Fibroblast of pulmonary artery (primary cell): ENCODE measurements around the gene FUBP3.

Experiments used
- DNase-seq: peaks from one replicate; pipeline ENCODE4 v3.0.0-alpha.2; 2010; ENCODE audit warnings: low read depth
- H3K4me3 ChIP-seq: replicated peaks from 2 replicates; pipeline ENCODE4 v1.5.1; 2011; ENCODE audit warnings: low read depth, mild to moderate bottlenecking, control low read depth, low read length, moderate library complexity
- TF ChIP-seq, protein P1 (sequence below): IDR thresholded peaks from 2 replicates; pipeline ENCODE4 v1.5.1; 2011; ENCODE audit warnings: mild to moderate bottlenecking, control low read depth, low read length, inconsistent platforms; ENCODE audit errors: missing control alignments

The FUBP3 gene

DNA sequence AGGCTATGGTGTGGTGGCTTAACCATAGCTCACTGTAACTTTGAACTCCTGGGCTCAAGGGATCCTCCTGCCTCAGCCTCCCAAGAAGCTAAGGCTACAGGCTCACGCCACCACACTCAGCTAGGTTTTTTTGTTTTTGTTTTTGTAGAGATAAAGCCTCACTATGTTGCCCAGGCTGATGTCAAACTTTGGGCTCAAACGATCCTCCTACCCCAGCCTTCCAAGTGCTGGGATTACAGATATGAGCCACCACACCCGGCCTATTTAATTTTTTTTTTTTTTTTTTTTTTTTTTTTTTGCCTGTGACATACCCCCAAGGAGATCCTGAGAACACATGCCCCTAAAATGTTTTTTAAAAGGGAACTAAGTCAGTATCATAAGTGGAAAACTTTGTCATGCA lies 10.4 kb downstream of the FUBP3 start:
- TF ChIP-seq, protein P1, sequence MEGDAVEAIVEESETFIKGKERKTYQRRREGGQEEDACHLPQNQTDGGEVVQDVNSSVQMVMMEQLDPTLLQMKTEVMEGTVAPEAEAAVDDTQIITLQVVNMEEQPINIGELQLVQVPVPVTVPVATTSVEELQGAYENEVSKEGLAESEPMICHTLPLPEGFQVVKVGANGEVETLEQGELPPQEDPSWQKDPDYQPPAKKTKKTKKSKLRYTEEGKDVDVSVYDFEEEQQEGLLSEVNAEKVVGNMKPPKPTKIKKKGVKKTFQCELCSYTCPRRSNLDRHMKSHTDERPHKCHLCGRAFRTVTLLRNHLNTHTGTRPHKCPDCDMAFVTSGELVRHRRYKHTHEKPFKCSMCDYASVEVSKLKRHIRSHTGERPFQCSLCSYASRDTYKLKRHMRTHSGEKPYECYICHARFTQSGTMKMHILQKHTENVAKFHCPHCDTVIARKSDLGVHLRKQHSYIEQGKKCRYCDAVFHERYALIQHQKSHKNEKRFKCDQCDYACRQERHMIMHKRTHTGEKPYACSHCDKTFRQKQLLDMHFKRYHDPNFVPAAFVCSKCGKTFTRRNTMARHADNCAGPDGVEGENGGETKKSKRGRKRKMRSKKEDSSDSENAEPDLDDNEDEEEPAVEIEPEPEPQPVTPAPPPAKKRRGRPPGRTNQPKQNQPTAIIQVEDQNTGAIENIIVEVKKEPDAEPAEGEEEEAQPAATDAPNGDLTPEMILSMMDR, result no peak
- no peak for DNase-seq
- no peak overlapping the region for H3K4me3 ChIP-seq

DNA sequence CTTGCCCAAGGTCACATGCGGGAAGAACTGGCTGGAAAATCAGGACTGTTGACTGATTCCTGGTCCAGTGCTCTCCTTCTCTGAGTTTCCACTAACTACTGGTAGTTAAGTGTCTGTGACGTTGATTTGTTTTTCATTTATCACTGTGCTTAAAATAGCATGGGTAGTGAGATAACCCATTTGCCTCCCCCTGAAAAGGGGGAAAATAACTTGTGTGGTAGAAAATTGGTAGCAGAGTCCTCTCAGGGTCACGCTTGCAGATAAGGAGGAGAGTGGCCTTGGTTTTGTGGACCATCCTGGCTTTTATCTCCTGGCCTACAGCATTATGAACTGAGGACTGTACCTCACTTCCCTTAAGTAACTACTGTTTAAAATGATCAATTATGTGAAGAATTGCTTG lies 10.9 kb downstream of the FUBP3 start:
- H3K4me3 ChIP-seq, result no peak overlapping the region
- TF ChIP-seq, protein P1, result no peak
- DNase-seq, result no peak

DNA sequence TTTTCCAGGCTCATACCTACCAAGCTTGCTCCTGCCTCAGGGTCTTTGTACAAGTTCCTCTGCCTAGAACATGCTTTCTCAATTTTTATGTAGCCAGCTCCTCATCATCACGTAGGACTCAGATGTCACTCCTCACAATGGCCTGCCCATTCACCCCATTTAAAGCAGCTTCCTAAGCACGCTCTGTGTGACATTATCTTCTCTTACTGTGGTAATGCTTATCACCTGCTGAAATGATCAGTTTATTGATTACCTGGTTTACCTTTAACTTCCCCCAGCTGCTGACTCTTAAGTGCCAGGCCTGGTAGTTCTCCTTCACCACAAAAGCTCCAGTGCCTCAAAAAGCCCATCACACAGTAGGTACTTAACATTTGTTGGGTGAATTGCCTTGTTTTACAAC lies 13.6 kb downstream of the FUBP3 start:
- no peak overlapping the region for H3K4me3 ChIP-seq
- TF ChIP-seq, protein P1, result no peak
- DNase-seq, result no peak

DNA sequence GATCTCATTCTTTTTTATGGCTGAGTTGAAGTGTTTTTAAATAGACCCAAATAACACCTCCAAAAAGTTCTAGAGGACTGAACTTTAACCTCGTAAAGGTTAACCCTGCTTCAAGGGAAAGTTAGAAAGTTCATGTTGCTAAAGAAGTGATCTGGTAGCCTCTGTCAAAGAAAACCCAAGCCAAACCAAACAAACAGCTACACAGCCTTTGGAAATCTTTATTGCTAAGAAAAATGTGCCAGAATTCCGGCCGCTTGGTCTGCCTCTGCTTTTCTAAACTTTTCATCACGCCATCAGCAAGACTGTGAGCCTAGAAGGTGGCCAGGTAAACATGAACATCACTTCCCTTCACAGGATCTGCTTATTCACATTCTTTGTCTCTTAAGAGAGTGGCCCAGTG lies 17.9 kb downstream of the FUBP3 start:
- no peak for DNase-seq
- H3K4me3 ChIP-seq, result no peak overlapping the region
- TF ChIP-seq, protein P1, result no peak

DNA sequence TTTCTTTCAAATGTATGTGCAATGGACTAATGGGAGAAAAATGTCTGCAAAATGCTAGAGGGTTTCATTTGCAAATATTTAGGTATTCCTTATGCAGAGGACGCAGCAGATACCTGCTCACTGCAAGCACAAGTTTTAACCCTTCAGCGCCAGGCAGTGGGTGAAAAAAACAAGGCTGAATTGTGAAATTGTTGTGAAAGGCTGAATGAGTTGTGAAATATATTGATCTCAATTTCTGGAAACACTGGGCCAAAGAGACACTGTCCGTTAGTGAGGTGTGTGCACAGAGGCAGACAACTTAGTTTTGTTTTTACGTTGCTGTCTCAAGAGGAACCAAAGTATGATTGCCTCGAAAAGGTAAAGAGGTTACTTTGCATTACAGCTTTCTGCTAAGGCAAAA lies 18.8 kb downstream of the FUBP3 start:
- no peak overlapping the region for H3K4me3 ChIP-seq
- TF ChIP-seq, protein P1, result no peak
- DNase-seq, result no peak

DNA sequence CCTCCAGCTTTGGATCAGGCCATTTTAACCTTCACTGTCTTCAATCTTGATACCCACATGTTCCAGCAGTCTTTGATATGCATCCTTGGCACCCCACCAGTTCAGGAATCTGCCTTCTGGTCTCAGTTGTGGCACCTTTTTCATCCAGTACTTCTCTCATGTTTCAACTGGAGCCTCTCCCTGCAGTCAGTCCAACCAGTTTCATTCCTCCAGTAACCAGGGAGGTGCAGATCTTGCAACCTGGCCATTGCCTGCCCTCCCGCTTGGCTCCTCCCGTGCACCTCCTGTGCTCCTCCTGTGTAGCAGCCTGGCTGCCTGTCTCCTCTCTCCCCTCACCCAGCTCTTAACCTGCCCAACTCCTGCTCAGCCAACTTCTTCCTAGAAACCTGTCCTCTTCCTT lies 20.2 kb downstream of the FUBP3 start:
- DNase-seq, result no peak
- H3K4me3 ChIP-seq, result no peak overlapping the region
- TF ChIP-seq, protein P1, result no peak

DNA sequence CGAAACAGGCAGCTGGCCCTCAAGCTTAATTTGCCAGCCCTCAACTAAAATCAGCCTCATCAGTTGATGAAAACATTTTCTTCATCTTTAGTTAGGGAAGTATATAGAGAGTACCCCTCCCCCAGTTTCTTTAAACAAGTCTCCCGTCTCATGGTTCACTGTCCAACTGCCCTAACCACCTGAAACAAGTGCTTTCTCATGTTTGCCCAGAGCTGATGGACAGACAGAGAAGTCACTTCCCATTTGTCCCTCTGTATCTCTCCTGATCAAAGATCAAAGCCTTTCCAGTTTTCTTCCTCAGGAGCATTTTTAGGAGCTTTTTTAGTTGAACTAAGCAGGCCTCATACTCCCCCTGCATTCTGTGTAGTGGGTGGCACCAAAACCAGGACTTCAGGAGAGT lies 21.7 kb downstream of the FUBP3 start:
- no peak for DNase-seq
- TF ChIP-seq, protein P1, result no peak
- H3K4me3 ChIP-seq, result no peak overlapping the region
